ENCODE results near the gene ATP6V0E1.
"Not testable (repeated sequence)": the region's sequence is repeated elsewhere in the genome, so short reads cannot be mapped to it uniquely, and the experiment has no call there.

Gene ATP6V0E1

GRCh38 chr5:173015192-173015591 lies 31.6 kb downstream of the ATP6V0E1 start:
- DNase-seq (ENCODE audit: low read depth in 1 of 2, low spot score in 1 of 2): no peak
- TF ChIP-seq JUND (IDR thresholded peaks at IDR 0.05; ENCODE audit: low read depth): no peak
- in situ Hi-C loops (cut with HindIII; ENCODE audit: low pct_unique_long_range_greater_than_20kb, low sequenced_read_pairs): no loop called here

DNA sequence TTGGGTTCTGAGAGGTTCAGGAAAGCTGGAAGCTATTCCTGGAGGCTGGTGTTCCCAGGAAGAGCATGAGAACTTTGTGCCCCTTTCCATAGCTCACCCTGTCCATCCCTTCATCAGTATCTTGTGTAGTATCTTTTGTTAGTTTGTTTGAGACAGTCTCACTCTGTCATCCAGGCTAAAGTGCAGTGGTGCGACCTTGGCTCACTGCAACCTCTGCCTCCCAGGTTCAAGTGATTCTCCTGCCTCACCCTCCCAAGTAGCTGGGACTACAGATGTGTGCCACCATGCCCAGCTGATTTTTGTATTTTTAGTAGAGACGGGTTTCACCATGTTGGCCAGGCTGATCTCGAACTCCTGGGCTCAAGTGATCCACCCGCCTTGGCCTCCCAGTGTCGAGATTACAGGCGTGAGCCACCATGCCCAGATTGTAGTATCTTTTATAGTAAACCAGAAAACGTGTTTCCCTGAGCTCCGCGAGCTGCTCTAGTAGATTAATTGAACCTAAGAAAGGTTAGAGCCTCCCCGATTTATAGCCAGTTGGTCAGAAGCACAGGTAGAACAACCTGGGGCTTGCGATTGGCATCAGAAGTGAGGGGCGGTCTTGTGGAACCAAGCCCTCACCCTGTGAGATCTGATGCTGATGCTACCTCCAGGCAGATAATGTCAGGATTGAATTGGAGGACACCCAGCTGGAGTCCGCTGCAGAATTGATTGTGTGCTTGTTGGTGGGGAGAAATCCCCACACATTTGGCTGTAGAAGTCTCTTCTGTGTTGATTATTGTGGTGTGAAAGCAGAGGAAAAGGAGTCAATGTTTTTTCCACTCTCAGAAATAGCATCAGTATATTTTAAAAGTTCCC lies 32.3 kb downstream of the ATP6V0E1 start:
- TF ChIP-seq JUND (IDR thresholded peaks at IDR 0.05; ENCODE audit: low read depth): no peak
- in situ Hi-C loops (cut with HindIII; ENCODE audit: low pct_unique_long_range_greater_than_20kb, low sequenced_read_pairs): no loop called here
- DNase-seq (ENCODE audit: low read depth in 1 of 2, low spot score in 1 of 2): no peak

GRCh38 chr5:173016598-173017046 lies 33.1 kb downstream of the ATP6V0E1 start:
- in situ Hi-C loops (cut with HindIII; ENCODE audit: low pct_unique_long_range_greater_than_20kb, low sequenced_read_pairs): no loop called here
- DNase-seq (ENCODE audit: low read depth in 1 of 2, low spot score in 1 of 2): no peak
- no peak for TF ChIP-seq JUND (IDR thresholded peaks at IDR 0.05; ENCODE audit: low read depth)

DNA sequence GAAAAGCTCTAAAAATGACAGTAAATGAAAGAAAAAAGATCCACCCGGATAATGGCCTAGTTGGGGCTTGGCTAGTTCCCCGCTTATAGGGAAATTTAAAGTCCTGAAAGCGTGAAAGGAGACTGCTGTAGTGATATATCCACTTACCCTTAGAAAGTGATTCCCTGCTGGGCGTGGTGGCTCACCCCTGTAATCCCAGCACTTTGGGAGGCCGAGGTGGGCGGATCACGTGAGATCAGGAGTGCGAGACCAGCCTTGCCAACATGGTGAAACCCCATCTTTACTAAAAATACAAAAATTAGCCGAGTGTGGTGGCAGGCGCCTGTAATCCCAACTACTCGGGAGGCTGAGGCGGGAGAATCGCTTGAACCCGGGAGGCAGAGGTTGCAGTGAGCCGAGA lies 33.5 kb downstream of the ATP6V0E1 start:
- DNase-seq (ENCODE audit: low read depth in 1 of 2, low spot score in 1 of 2); in situ Hi-C loops (cut with HindIII; ENCODE audit: low pct_unique_long_range_greater_than_20kb, low sequenced_read_pairs): not testable (repeated sequence)

GRCh38 chr5:173018358-173018757 lies 34.8 kb downstream of the ATP6V0E1 start:
- DNase-seq (ENCODE audit: low read depth in 1 of 2, low spot score in 1 of 2): no peak
- TF ChIP-seq JUND (IDR thresholded peaks at IDR 0.05; ENCODE audit: low read depth): no peak
- in situ Hi-C loops (cut with HindIII; ENCODE audit: low pct_unique_long_range_greater_than_20kb, low sequenced_read_pairs): no loop called here

- TF ChIP-seq JUND (IDR thresholded peaks at IDR 0.05; ENCODE audit: low read depth): no peak
- DNase-seq (ENCODE audit: low read depth in 1 of 2, low spot score in 1 of 2): no peak
- in situ Hi-C loops (cut with HindIII; ENCODE audit: low pct_unique_long_range_greater_than_20kb, low sequenced_read_pairs): no loop called here
These were observed 36.6 kb downstream of the ATP6V0E1 start for GRCh38 chr5:173020154-173020581.

GRCh38 chr5:173020643-173021042 lies 37.1 kb downstream of the ATP6V0E1 start:
- DNase-seq (ENCODE audit: low read depth in 1 of 2, low spot score in 1 of 2): no peak
- no peak for TF ChIP-seq JUND (IDR thresholded peaks at IDR 0.05; ENCODE audit: low read depth)
- in situ Hi-C loops (cut with HindIII; ENCODE audit: low pct_unique_long_range_greater_than_20kb, low sequenced_read_pairs): no loop called here

DNA sequence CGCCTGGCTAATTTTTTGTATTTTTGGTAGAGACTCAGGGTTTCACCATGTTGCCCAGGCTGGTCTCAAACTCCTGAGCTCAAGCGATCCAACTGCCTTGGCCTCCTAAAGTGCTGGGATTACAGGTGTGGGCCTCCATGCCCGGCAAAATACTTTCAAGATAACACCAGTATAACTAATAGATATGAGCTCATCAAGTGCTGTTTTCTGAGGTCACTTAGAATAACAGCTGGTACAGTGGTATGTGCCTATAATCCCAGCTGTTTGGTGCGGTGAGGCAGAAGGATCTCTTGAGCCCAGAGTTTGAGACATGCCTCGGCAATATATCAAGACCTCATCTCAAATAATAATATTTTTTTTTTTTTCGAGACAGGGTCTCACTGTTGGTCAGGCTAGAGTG lies 42.1 kb downstream of the ATP6V0E1 start:
- in situ Hi-C loops (cut with HindIII; ENCODE audit: low pct_unique_long_range_greater_than_20kb, low sequenced_read_pairs): no loop called here
- DNase-seq (ENCODE audit: low read depth in 1 of 2, low spot score in 1 of 2): no peak
- TF ChIP-seq JUND (IDR thresholded peaks at IDR 0.05; ENCODE audit: low read depth): no peak

- no peak for DNase-seq (ENCODE audit: low read depth in 1 of 2, low spot score in 1 of 2)
- TF ChIP-seq JUND (IDR thresholded peaks at IDR 0.05; ENCODE audit: low read depth): no peak
- in situ Hi-C loops (cut with HindIII; ENCODE audit: low pct_unique_long_range_greater_than_20kb, low sequenced_read_pairs): no loop called here
These were observed 44.3 kb downstream of the ATP6V0E1 start for GRCh38 chr5:173027905-173028304.

DNA sequence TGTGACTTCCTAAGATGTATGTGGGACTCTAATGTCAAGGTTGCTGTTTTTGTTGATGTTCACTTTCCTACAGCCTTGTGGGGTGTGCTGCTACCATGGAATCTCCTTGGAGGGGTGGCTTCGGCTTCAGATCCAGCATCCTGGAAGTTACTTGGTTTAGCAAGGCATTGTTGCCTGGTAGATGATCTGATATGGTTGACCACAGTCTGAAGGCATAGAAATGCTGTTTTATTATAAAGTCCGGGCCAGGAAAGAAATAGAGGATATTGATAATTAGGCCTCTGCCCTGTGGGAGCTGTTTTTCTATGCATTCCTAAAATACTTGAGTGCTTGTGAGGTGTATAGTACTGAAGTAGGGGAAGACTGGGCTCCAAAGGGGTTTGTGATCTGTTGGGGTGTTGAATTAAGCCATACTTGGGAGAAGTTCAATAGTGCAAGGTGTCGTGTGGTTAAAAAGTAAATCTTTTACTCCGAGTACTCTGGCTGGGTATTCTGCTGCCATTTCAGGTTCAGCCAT lies 45.3 kb downstream of the ATP6V0E1 start:
- no peak for TF ChIP-seq JUND (IDR thresholded peaks at IDR 0.05; ENCODE audit: low read depth)
- no peak for DNase-seq (ENCODE audit: low read depth in 1 of 2, low spot score in 1 of 2)
- in situ Hi-C loops (cut with HindIII; ENCODE audit: low pct_unique_long_range_greater_than_20kb, low sequenced_read_pairs): no loop called here

DNA sequence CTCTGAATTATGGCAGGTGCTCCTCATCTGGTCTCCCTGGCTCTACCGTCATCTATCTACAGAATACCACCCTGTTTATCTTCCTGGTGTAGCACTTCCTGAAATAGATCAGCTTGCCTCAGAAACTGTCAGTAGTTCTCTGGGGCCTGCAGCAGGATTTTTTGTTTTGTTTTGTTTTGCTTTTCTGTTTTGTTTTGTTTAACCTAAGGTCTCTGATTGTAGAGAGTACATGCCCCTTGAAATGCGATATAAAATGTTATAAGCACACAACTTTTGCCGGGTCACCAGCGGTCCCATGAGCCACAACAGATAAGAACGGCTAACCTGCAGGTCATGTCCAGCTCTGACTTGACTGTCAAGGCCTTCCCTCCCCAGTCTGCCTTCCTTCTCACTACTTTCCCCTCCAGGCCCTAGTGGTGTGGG lies 45.9 kb downstream of the ATP6V0E1 start:
- no peak for DNase-seq (ENCODE audit: low read depth in 1 of 2, low spot score in 1 of 2)

DNA sequence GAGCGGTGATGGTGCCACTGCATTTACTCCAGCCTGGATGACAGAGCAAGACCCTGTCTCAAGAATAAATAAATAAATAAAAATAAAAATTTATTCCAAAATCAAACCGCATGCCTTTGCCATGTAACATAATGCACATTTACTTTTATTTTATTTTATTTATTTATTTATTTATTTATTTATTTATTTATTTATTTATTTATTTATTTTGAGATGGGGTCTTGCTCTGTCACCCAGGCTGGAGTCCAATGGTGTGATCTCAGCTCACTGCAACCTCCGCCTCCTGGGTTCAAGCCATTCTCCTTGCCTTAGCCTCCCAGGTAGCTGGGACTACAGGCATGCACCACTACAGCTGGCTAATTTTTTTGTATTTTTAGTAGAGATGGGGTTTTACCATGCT lies 48.5 kb downstream of the ATP6V0E1 start:
- DNase-seq (ENCODE audit: low read depth in 1 of 2, low spot score in 1 of 2); in situ Hi-C loops (cut with HindIII; ENCODE audit: low pct_unique_long_range_greater_than_20kb, low sequenced_read_pairs): not testable (repeated sequence)

More for the DNA sequence above, 45.9 kb downstream of the ATP6V0E1 start:
- in situ Hi-C loops (cut with HindIII; ENCODE audit: low pct_unique_long_range_greater_than_20kb, low sequenced_read_pairs): no loop called here
- no peak for TF ChIP-seq JUND (IDR thresholded peaks at IDR 0.05; ENCODE audit: low read depth)

DNA sequence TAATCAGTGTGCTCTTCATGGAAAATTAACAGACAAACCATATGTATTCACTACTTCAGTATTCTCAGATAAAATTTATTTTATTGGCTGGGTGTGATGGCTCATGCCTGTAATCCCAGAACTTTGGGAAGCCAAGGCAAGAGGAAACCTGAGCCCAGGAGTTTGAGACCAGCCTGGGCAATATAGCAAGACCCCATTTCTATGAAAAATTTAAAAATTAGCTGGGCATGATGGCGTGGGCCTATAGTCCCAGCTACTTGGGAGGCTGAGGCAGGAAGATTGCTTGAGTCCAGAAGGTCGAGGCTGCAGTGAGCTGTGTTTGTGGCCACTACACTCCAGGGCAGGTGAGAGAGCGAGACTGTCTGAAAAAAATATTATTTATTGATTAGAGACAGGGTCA lies 49.2 kb downstream of the ATP6V0E1 start:
- TF ChIP-seq JUND (IDR thresholded peaks at IDR 0.05; ENCODE audit: low read depth): no peak
- in situ Hi-C loops (cut with HindIII; ENCODE audit: low pct_unique_long_range_greater_than_20kb, low sequenced_read_pairs): no loop called here
- DNase-seq (ENCODE audit: low read depth in 1 of 2, low spot score in 1 of 2): no peak

Measured in T47D (cell line).